Measurements from ENCODE around the gene FHIP1A.

Gene FHIP1A

DNA sequence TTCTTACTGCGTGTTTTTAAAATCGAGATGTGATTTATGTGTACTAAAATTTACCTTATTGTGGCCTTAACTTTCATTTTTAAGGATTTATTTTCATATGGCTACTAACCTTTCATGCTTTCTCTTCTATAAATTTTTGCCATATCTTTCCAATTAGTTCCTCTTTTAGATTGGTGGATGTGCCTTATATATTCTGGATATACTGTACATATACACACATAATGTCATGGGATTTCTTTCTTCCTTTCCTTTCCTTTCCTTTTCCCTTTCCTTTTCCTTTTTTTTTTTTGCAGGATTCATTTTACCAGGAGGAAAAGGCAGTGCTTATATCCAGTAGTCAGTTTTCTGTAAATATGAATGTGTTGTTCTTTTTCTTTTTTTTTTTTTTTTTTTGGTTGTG, 37.2 kb downstream of the FHIP1A start:
- no peaks in the 10 kb centered on the region for H4K20me1 ChIP-seq (ENCODE audit: insufficient read depth, low read length)
- no peaks in the 10 kb centered on the region for H3K9me3 ChIP-seq (ENCODE audit: insufficient read depth, low read length)
- TF ChIP-seq EZH2phosphoT487 (IDR thresholded peaks at IDR 0.05; ENCODE audit: low read depth): no peak
- TF ChIP-seq, protein P1, sequence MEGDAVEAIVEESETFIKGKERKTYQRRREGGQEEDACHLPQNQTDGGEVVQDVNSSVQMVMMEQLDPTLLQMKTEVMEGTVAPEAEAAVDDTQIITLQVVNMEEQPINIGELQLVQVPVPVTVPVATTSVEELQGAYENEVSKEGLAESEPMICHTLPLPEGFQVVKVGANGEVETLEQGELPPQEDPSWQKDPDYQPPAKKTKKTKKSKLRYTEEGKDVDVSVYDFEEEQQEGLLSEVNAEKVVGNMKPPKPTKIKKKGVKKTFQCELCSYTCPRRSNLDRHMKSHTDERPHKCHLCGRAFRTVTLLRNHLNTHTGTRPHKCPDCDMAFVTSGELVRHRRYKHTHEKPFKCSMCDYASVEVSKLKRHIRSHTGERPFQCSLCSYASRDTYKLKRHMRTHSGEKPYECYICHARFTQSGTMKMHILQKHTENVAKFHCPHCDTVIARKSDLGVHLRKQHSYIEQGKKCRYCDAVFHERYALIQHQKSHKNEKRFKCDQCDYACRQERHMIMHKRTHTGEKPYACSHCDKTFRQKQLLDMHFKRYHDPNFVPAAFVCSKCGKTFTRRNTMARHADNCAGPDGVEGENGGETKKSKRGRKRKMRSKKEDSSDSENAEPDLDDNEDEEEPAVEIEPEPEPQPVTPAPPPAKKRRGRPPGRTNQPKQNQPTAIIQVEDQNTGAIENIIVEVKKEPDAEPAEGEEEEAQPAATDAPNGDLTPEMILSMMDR (IDR thresholded peaks at IDR 0.05; ENCODE audit: low read depth, low read length): no peak
- H3K9ac ChIP-seq (ENCODE audit: low read length): no peak overlapping the region
- no peak overlapping the region for H3K4me3 ChIP-seq (ENCODE audit: low read length)
- peaks cover 2% of the 10 kb centered on the region; the same call in 1 of the 2 replicates for H3K4me1 ChIP-seq (ENCODE audit: low read length)
- no peaks in the 10 kb centered on the region for H3K36me3 ChIP-seq (replicated peaks; ENCODE audit: low read depth, low read length)
- H3K4me2 ChIP-seq (ENCODE audit: low read length): no peak overlapping the region
- no peak overlapping the region for H3K27ac ChIP-seq (ENCODE audit: low read length)
- H3K79me2 ChIP-seq (ENCODE audit: low read length): no peaks in the 10 kb centered on the region
- H3K27me3 ChIP-seq (ENCODE audit: low read depth, low read length): 0 out of 2 replicates have a peak, but pooled peaks cover 8% of the 10 kb centered on the region
- no peak overlapping the region for H2AFZ ChIP-seq (ENCODE audit: low read depth, low read length)

GRCh38 chr4:151454513-151454912, 45.5 kb downstream of the FHIP1A start:
- Histone ChIP-seq H4K20me1 (ENCODE audit: insufficient read depth, low read length) (no peaks in the 10 kb centered on the region), H3K27ac (ENCODE audit: low read length) (no peak overlapping the region), H3K27me3 (ENCODE audit: low read depth, low read length) (no peaks in the 10 kb centered on the region), H3K9me3 (ENCODE audit: insufficient read depth, low read length) (no peaks in the 10 kb centered on the region), H3K4me3 (ENCODE audit: low read length) (no peak overlapping the region), H3K4me2 (ENCODE audit: low read length) (no peak overlapping the region), H3K9ac (ENCODE audit: low read length) (no peak overlapping the region), H3K4me1 (ENCODE audit: low read length) (no peaks in the 10 kb centered on the region), H3K36me3 (replicated peaks; ENCODE audit: low read depth, low read length) (no peaks in the 10 kb centered on the region), H3K79me2 (ENCODE audit: low read length) (no peaks in the 10 kb centered on the region), H2AFZ (ENCODE audit: low read depth, low read length) (no peak overlapping the region)
- TF ChIP-seq, protein P1 (IDR thresholded peaks at IDR 0.05; ENCODE audit: low read depth, low read length): no peak
- no peak for TF ChIP-seq EZH2phosphoT487 (IDR thresholded peaks at IDR 0.05; ENCODE audit: low read depth)

- H3K27ac ChIP-seq (ENCODE audit: low read length): no peak overlapping the region
- H4K20me1 ChIP-seq (ENCODE audit: insufficient read depth, low read length): no peaks in the 10 kb centered on the region
- no peaks in the 10 kb centered on the region for H3K79me2 ChIP-seq (ENCODE audit: low read length)
- H3K36me3 ChIP-seq (replicated peaks; ENCODE audit: low read depth, low read length): no peaks in the 10 kb centered on the region
- H3K4me2 ChIP-seq (ENCODE audit: low read length): no peak overlapping the region
- no peaks in the 10 kb centered on the region for H3K4me1 ChIP-seq (ENCODE audit: low read length)
- H2AFZ ChIP-seq (ENCODE audit: low read depth, low read length): no peak overlapping the region
- TF ChIP-seq, protein P1 (IDR thresholded peaks at IDR 0.05; ENCODE audit: low read depth, low read length): no peak
- TF ChIP-seq EZH2phosphoT487 (IDR thresholded peaks at IDR 0.05; ENCODE audit: low read depth): no peak
- no peak overlapping the region for H3K4me3 ChIP-seq (ENCODE audit: low read length)
- no peak overlapping the region for H3K9ac ChIP-seq (ENCODE audit: low read length)
- no peaks in the 10 kb centered on the region for H3K9me3 ChIP-seq (ENCODE audit: insufficient read depth, low read length)
- no peaks in the 10 kb centered on the region for H3K27me3 ChIP-seq (ENCODE audit: low read depth, low read length)
Observed at GRCh38 chr4:151455212-151455611, 46.2 kb downstream of the FHIP1A start.

DNA sequence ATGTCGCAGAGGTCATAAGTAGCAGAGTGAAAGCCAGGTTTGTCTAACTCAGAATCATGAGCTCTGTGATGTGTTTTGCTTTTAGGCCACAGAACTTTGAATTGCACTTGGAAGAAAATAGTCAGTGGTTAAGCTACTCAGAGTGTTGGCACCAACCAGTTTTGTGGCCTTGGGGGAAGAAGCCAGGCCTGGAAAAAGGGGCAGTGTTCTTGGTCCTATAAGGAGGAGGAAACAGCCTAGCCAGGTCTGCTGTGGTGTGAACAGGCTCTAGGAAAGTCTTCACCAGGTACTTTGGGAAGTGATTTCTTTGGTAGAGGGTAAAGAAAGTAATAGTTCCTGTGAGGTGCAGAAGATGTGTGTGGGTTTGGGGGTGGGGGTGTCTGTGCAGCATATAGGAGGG, 49.2 kb downstream of the FHIP1A start:
- H3K27me3 ChIP-seq (ENCODE audit: low read depth, low read length): no peaks in the 10 kb centered on the region
- no peaks in the 10 kb centered on the region for H3K79me2 ChIP-seq (ENCODE audit: low read length)
- no peaks in the 10 kb centered on the region for H3K36me3 ChIP-seq (replicated peaks; ENCODE audit: low read depth, low read length)
- H3K9me3 ChIP-seq (ENCODE audit: insufficient read depth, low read length): no peaks in the 10 kb centered on the region
- H3K9ac ChIP-seq (ENCODE audit: low read length): no peak overlapping the region
- no peaks in the 10 kb centered on the region for H4K20me1 ChIP-seq (ENCODE audit: insufficient read depth, low read length)
- no peak overlapping the region for H3K4me2 ChIP-seq (ENCODE audit: low read length)
- no peaks in the 10 kb centered on the region for H3K4me1 ChIP-seq (ENCODE audit: low read length)
- H3K27ac ChIP-seq (ENCODE audit: low read length): no peak overlapping the region
- H2AFZ ChIP-seq (ENCODE audit: low read depth, low read length): no peak overlapping the region
- H3K4me3 ChIP-seq (ENCODE audit: low read length): no peak overlapping the region
- TF ChIP-seq, protein P1 (IDR thresholded peaks at IDR 0.05; ENCODE audit: low read depth, low read length): no peak
- TF ChIP-seq EZH2phosphoT487 (IDR thresholded peaks at IDR 0.05; ENCODE audit: low read depth): no peak
